Hepatocyte (in vitro differentiated cells): Measurements from ENCODE around the gene IL24.

Experiments used
- EZH2 ChIP-seq: fragments of 200-600 bp; sonication (generic); IDR thresholded peaks from 2 replicates; pipeline ENCODE4 v1.6.1; 2016; ENCODE audit warnings: antibody characterized with exemption, mild to moderate bottlenecking, borderline replicate concordance
- TF ChIP-seq, protein P1 (sequence below): fragments of 200-600 bp; sonication (generic); IDR thresholded peaks from 2 replicates; pipeline ENCODE4 v1.5.1; 2016; ENCODE audit warnings: antibody characterized with exemption, mild to moderate bottlenecking; ENCODE audit not compliant: poor library complexity

DNA sequence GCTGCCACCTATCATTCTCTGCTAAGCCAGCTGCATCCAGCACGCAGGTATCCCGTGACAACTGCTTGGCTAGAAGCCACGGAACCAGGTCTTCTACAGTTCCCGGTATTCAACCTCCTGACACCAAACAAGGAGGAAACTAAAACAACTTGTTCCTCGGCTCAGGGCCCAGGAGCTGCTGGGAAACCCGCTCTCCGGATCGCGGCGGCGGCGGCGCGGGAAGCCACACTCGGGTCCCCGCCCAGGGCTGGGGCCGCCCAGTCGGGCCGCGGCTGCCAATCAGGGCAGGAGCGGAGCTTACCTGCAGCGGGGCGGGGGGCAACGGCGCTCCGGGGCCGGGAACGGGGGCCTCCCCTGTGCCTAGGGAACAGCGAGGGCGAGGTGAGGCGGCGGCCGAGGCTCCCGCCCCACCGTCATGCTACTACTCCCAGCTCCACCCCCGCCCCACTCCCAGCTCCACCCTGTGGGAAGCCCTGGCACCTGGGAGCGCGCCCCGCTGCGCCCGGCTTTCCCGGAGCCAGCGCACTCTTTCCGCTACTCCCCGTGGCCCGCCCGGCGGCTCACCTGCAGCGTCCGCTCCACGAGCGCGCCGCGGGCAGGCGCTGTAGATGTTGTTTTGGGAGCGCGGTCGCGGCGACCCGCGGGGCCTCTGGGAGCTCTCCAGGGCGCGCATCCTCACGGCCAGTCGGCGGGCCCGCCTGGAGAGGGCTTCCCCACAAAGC lies 12.1 kb downstream of the IL24 start:
- TF ChIP-seq, protein P1, sequence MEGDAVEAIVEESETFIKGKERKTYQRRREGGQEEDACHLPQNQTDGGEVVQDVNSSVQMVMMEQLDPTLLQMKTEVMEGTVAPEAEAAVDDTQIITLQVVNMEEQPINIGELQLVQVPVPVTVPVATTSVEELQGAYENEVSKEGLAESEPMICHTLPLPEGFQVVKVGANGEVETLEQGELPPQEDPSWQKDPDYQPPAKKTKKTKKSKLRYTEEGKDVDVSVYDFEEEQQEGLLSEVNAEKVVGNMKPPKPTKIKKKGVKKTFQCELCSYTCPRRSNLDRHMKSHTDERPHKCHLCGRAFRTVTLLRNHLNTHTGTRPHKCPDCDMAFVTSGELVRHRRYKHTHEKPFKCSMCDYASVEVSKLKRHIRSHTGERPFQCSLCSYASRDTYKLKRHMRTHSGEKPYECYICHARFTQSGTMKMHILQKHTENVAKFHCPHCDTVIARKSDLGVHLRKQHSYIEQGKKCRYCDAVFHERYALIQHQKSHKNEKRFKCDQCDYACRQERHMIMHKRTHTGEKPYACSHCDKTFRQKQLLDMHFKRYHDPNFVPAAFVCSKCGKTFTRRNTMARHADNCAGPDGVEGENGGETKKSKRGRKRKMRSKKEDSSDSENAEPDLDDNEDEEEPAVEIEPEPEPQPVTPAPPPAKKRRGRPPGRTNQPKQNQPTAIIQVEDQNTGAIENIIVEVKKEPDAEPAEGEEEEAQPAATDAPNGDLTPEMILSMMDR = no peak
- no peak for TF ChIP-seq EZH2
